ENCODE results near the gene MAGEA2.

GRCh38 chrX:152798945-152799344 is 45.3 kb upstream of the MAGEA2 start:
- no peak for TF ChIP-seq CSDC2 (CRISPR knock-in tag; IDR thresholded peaks at IDR 0.05)
- TF ChIP-seq PPARA (CRISPR knock-in tag; IDR thresholded peaks at IDR 0.05; ENCODE audit: borderline replicate concordance), result no peak
- TF ChIP-seq TCF4 (CRISPR knock-in tag; IDR thresholded peaks at IDR 0.05; ENCODE audit: borderline replicate concordance), result no peak
- TF ChIP-seq PATZ1 (CRISPR knock-in tag; IDR thresholded peaks at IDR 0.05; ENCODE audit: borderline replicate concordance), result no peak
- no peak for TF ChIP-seq ZFP30 (CRISPR knock-in tag; IDR thresholded peaks at IDR 0.05)
- TF ChIP-seq RARB (CRISPR knock-in tag; IDR thresholded peaks at IDR 0.05), result no peak
- no peak for TF ChIP-seq ISL1 (CRISPR knock-in tag; IDR thresholded peaks at IDR 0.05)
- TF ChIP-seq ZFP3 (CRISPR knock-in tag; IDR thresholded peaks at IDR 0.05), result no peak
- no peak for TF ChIP-seq ZNF70 (CRISPR knock-in tag; IDR thresholded peaks at IDR 0.05)
- no peak for TF ChIP-seq ESRRG (CRISPR knock-in tag; IDR thresholded peaks at IDR 0.05)
- TF ChIP-seq ZC3H10 (CRISPR knock-in tag; IDR thresholded peaks at IDR 0.05), result no peak
- no peak for TF ChIP-seq CREB5 (CRISPR knock-in tag; IDR thresholded peaks at IDR 0.05; ENCODE audit: low read depth)

Measured in SK-N-SH treated with all-trans-retinoic acid at 6 μM for 48 hours (cell line).